Spleen (tissue), 11 donors: Measurements from ENCODE around the gene AGMO. TPM values are rescaled to one million over a fixed set of nuclear protein-coding genes. Genes with fewer than 3 reads are reported as not detected.

Experiments used
- DNase-seq: peaks from one replicate; pipeline ENCODE4 v3.0.0-alpha.2; 2020
- H3K27ac ChIP-seq, 8 donors: fragments of 200-600 bp; sonication (generic) in 7 of 8; 1 replicate in 4 of 8; 2 replicates in 4 of 8; pipeline versions ENCODE4 v1.5.0 to v1.8.0; 2016 to 2021; ENCODE audit warnings: inconsistent platforms in 4 of 8, mild to moderate bottlenecking in 4 of 8, moderate library complexity in 1 of 8
- H3K27me3 ChIP-seq, 7 donors: fragments of 200-600 bp; sonication (generic) in 6 of 7; replicated peaks in 1 of 7; 1 replicate in 4 of 7; 2 replicates in 3 of 7; pipeline versions ENCODE4 v1.5.0 to v1.8.0; 2016 to 2021; ENCODE audit warnings: inconsistent platforms in 3 of 7, mild to moderate bottlenecking in 1 of 7
- H3K36me3 ChIP-seq, 6 donors: fragments of 200-600 bp; sonication (generic) in 5 of 6; 1 replicate in 4 of 6; 2 replicates in 2 of 6; pipeline versions ENCODE4 v1.5.0 to v1.8.0; 2016 to 2021; ENCODE audit warnings: inconsistent platforms in 2 of 6
- H3K4me1 ChIP-seq, 6 donors: fragments of 200-600 bp; sonication (generic) in 5 of 6; 1 replicate in 3 of 6; 2 replicates in 3 of 6; pipeline versions ENCODE4 v1.5.0 to v1.8.0; 2016 to 2021; ENCODE audit warnings: inconsistent platforms in 3 of 6
- H3K4me3 ChIP-seq, 8 donors: fragments of 200-600 bp; sonication (generic) in 7 of 8; 1 replicate in 4 of 8; 2 replicates in 4 of 8; pipeline versions ENCODE4 v1.5.0 to v1.8.0; 2016 to 2021; ENCODE audit warnings: inconsistent platforms in 4 of 8, mild to moderate bottlenecking in 4 of 8, moderate library complexity in 2 of 8
- H3K9me3 ChIP-seq, 8 donors: fragments of 200-600 bp; sonication (generic) in 7 of 8; 1 replicate in 4 of 8; 2 replicates in 4 of 8; pipeline versions ENCODE4 v1.5.0 to v1.8.0; 2016 to 2021; ENCODE audit warnings: inconsistent platforms in 4 of 8
- CTCF ChIP-seq, 11 experiments: fragments of 200-600 bp in 7 of 11; fragments of 450-650 bp in 4 of 11; sonication (generic) in 4 of 11; IDR thresholded peaks in 8 of 11; conservative IDR thresholded peaks in 3 of 11; 1 replicate in 7 of 11; 2 replicates in 4 of 11; pipeline versions ENCODE4 v1.4.0 to v1.8.0; 2016 to 2021; ENCODE audit warnings: antibody characterized with exemption in 11 of 11, inconsistent platforms in 4 of 11, mild to moderate bottlenecking in 1 of 11
- POLR2A ChIP-seq, 3 donors: fragments of 450-650 bp; IDR thresholded peaks; one replicate each; pipeline ENCODE4 v1.5.1; 2017; ENCODE audit warnings: antibody characterized with exemption in 3 of 3, mild to moderate bottlenecking in 1 of 3
- POLR2AphosphoS5 ChIP-seq, 3 donors: sonication (generic); formaldehyde crosslinking; IDR thresholded peaks; one replicate each; pipeline ENCODE4 v1.5.1; 2017; ENCODE audit warnings: antibody characterized with exemption in 3 of 3
- WGBS, 5 donors: extraction: QIAGEN DNeasy Blood & Tissue Kit in 3 of 5; methylation state at CpG; one replicate each; pipeline versions ENCODE4 v1.1.5 to v1.1.7; 2013 to 2018; 5-methylcytosine and 5-hydroxymethylcytosine counted together
- intact Hi-C: fragments of 100-400 bp; cut with DNase I; formaldehyde crosslinking; loops from one replicate; pipeline ENCODE4 v1.15.0; 2023; ENCODE audit warnings: low total_unique reads
- polyA plus RNA-seq, 3 donors: library from polyadenylated mRNA; stranded (reverse); fragments of 200-250 nt; gene quantifications; one replicate each; pipeline ENCODE4 v1.2.1, GENCODE V29; 2013
- total RNA-seq, 7 donors: library from RNA; depleted of rRNA in 3 of 7; stranded (reverse); fragments of >200 nt in 3 of 7; fragmentation: NEBNext Ultra II Directional in 4 of 7; extraction: Animal tissue kit (Norgen Biotek cat#: 25700) in 4 of 7; gene quantifications; one replicate each; pipeline versions ENCODE4 v1.1.0 to v1.2.1, GENCODE V29; 2016 to 2021
- donor health status: healthy with polysubstance abuse.
- donor health status: DM: no; HTN: no; CAD: no; lungs with moderate emphysema.
- donor health status: DM: no; HTN: no; CAD: no.
- donor health status: Bipolar disorder and iron deficiency.
- donor health status: healthy.
- donor health status: DM: no; HTN: no; CAD: no.
- donor health status: DM: yes; HTN: yes; CAD: no.

AGMO gene
- total and polyA plus RNA-seq, 10 donors = 0.02 to 0.03 (median 0.03) TPM; not detected in 7

- intact Hi-C loops = no loop called here
- WGBS, 5 donors = 79 to 89% (median 86%) methylated on average over 2 of the region's 2 CpGs
- H3K27ac ChIP-seq = no peak overlapping the region
Observed at GRCh38 chr7:15462721-15463389, 99.0 kb downstream of the AGMO start.

GRCh38 chr7:15461576-15461975, 100.2 kb downstream of the AGMO start:
- no peak for TF ChIP-seq POLR2A (IDR thresholded peaks at IDR 0.05)
- no peak for TF ChIP-seq CTCF (IDR thresholded peaks at IDR 0.05 in 8 of 11, conservative IDR thresholded peaks at IDR 0.05 in 3 of 11)
- no peak for TF ChIP-seq POLR2AphosphoS5 (IDR thresholded peaks at IDR 0.05)
- Histone ChIP-seq H3K36me3 (no peaks in the 10 kb centered on the region), H3K27ac (no peak overlapping the region), H3K4me3 (no peak overlapping the region), H3K27me3 (no peaks in the 10 kb centered on the region), H3K9me3 (no peaks in the 10 kb centered on the region), H3K4me1 (no peaks in the 10 kb centered on the region)
- 50 to 72% (median 68%) methylated on average over 3 of the region's 3 CpGs for WGBS, 5 donors
- intact Hi-C loops = no loop called here
- DNase-seq = no peak

More at GRCh38 chr7:15462721-15463389, 99.0 kb downstream of the AGMO start:
- Histone ChIP-seq H3K4me1 (no peaks in the 10 kb centered on the region), H3K36me3 (no peaks in the 10 kb centered on the region), H3K9me3 (no peaks in the 10 kb centered on the region), H3K4me3 (no peak overlapping the region), H3K27me3 (no peaks in the 10 kb centered on the region)
- TF ChIP-seq POLR2A (IDR thresholded peaks at IDR 0.05) = no peak
- TF ChIP-seq CTCF (IDR thresholded peaks at IDR 0.05 in 8 of 11, conservative IDR thresholded peaks at IDR 0.05 in 3 of 11) = no peak
- TF ChIP-seq POLR2AphosphoS5 (IDR thresholded peaks at IDR 0.05) = no peak
- DNase-seq = no peak

GRCh38 chr7:15459018-15459615, 102.7 kb downstream of the AGMO start:
- intact Hi-C loops = no loop called here
- no peak for TF ChIP-seq POLR2AphosphoS5 (IDR thresholded peaks at IDR 0.05)
- TF ChIP-seq CTCF (IDR thresholded peaks at IDR 0.05 in 8 of 11, conservative IDR thresholded peaks at IDR 0.05 in 3 of 11) = no peak
- TF ChIP-seq POLR2A (IDR thresholded peaks at IDR 0.05) = no peak
- Histone ChIP-seq H3K36me3 (no peaks in the 10 kb centered on the region), H3K27ac (no peak overlapping the region), H3K27me3 (no peaks in the 10 kb centered on the region), H3K4me1 (no peaks in the 10 kb centered on the region), H3K4me3 (no peak overlapping the region), H3K9me3 (no peaks in the 10 kb centered on the region)
- 53 to 67% (median 64%) methylated on average over 6 of the region's 6 CpGs for WGBS, 5 donors
- DNase-seq = no peak
